ENCODE data around the gene WWOX.

The WWOX gene

DNA sequence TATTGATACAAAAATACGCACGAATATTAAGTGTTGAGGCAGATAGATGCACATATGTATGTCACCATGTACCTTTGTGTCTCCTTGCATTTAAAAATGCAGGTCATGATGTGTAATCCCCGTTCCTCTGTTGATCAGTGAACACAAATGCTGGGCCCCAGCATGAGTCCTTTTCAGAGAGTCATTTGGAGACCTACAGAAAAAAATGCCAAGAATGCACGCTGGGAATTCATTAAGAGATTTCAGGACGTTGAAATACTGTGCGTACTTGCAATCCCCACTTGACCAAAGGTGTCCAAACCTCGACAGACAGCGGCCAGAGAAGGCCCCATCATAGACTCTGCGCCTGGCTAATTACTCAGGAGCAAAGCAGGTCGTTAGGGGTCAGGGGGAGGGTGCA is 1005.1 kb downstream of the WWOX start:
- DNase-seq (ENCODE audit: low spot score) = no peak

DNA sequence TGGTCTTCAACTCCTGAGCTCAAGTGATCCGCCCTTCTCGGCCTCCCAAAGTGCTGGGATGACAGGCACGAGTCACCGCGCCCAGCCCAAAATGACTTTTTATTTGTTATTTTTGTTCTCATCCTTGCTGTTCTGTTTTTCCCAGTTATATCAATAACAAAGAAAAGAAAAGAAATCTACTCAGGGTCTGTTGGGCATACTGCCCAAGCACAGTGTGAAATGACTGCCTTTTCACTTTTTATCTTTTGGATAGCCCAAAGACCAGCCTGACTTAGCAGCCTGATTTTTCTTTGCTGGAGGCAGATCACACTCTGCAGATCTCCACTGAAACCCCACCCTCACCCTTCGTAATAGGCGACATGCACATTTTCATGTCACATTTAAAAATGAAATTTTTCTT is 1007.8 kb downstream of the WWOX start:
- no peak for DNase-seq (ENCODE audit: low spot score)

DNA sequence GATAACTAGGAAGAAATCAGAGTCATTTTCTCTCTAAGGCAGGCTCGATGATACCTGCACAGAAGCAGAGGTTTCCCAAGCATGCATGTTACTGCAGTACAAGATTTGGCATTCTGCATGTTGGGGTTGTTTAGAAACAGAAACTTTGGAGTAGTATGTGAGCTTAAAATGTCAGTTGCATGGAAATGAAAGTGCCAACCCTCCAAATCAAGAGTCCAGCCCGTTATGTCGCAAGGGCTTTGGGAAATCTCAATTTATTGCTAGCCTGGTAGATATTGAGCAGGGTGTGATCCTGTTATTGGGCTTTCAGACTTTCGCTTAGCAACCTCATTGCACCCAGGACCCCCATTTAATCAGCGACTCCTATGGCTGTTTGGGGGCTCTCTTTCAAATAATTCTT is 1010.3 kb downstream of the WWOX start:
- DNase-seq (ENCODE audit: low spot score) = no peak

DNA sequence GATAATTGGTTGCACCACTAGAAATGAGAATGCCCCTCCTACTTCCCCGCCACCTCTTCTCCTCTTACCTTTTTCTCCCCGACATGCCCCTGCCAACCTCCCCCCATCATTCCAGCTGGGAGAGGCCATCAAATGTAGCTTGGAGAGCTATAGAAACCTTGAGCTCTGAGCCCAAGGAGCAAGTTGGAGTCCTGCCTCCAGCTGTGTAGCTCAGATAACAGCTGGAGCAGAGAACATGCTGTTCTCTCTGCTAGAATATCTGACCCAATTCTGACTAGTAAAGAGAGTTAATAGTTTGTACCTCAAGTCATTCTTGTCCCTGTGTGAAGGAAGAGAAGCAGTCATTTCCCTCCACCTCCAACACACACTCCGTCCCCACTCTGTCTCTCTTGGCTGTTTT is 1010.8 kb downstream of the WWOX start:
- DNase-seq (ENCODE audit: low spot score) = no peak

DNA sequence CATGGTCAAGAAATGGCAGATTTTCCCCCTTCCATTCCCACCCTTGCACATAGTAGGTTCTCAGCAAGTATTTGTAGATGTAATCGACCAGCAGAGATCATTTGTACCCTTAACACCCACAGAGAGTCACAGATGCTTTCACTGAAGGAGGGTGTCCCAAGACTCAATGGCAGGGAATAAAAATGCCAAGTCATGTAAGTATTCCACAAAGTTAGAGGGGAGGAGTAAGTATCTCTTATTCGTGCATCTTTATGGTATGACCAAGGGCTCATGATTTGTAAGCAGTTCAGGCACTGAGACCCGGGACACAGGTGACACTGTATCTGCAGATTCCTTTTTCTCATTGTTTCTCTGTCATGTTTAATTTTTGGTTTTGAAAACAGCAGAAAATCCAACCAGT is 1011.5 kb downstream of the WWOX start:
- no peak for DNase-seq (ENCODE audit: low spot score)

DNA sequence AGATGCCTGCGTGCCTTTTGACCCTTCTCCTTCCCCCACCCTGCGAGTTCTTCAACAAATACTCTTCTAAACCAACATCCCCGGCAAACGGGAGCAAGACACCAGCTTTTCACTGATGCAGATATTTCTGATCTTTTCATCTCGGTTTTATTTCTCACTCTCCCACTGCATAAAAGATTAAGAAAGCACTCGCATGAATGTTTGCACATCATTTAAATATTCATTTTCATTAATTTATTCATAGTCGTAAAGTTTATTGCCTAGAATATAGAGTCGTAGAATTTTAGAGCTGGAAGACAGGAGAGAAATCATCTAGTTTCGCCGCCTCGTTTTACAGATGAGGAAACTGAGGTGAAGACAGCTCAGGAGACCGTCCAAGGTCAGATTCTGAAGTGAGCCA is 1013.0 kb downstream of the WWOX start:
- no peak for DNase-seq (ENCODE audit: low spot score)

DNA sequence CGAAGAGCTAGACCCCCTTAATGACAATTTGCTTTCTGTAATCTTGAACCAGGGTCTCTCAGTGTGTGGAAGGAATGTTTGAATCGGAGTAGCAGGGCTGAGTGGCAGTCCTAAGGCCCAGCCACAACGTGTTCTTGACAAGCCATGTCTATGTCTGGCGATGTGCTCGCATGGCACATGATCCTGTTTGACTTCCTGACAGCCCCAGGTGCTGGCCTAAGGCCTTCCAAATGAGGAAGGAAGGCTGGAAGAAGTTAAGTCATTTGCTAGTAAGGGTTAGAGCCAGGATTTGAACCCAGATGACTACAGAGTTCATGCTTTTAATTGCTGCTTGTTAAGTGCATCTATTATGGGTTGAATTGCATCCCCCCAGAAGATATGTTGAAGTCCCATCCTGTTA is 1014.4 kb downstream of the WWOX start:
- no peak for DNase-seq (ENCODE audit: low spot score)

DNA sequence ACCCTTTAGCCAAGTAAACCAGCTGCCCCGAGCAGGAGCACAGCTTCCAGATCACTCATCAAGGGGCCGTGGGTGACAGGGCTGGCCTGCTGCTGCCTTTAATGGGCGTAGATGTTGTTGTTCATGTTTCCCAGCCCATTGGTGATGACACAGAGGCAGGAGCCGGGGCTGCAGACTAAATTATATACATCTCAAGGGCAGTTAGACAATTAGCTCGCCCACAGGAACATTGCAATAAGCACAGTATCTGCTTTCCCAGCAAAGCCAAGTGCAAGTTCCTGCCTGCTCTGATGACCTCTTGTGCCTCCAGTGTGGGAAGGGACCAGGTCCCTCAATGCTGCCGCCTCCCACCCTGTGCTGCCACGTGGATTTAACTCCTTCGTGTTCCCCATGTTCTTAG is 1015.3 kb downstream of the WWOX start:
- no peak for DNase-seq (ENCODE audit: low spot score)

DNA sequence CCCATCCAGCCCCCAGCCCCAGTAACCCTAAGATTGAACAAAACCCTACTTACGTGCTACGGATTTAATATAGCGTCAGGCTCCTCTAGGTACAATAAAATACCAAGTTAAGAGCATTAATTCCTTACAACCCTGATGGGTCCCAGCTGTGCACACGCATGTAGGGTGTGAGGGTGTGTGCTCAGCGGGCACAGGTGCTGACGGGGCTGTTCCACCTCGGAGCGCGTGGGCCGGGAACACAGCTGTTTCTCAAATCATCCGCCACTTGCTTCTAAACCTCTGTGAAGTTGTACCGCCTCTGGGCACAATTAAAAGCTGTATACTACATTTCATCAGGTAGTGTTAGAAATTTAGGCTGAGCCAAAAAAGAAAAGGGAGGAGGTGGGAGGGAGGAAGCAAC is 1022.5 kb downstream of the WWOX start:
- no peak for DNase-seq (ENCODE audit: low spot score)

DNA sequence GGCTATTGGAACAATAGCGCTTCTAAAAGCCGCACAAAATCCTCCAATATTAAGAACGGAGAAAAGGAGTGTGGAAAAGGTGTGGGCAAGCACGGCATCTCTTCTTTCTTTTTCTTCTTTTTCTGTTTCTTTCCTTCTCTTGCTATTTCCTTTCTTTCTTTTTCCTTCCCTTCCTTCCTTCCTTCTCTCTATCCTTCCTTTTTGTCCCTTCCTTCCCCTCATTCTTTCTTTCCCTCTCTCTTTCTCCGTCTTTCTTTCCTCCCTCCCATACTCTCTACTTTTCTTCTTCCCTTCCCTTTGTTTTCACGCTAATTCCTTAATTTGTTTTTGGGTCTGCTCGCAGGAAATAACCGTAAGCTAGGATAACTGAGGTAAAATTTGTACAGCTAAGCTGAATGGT is 1022.9 kb downstream of the WWOX start:
- DNase-seq (ENCODE audit: low spot score) = no peak

DNA sequence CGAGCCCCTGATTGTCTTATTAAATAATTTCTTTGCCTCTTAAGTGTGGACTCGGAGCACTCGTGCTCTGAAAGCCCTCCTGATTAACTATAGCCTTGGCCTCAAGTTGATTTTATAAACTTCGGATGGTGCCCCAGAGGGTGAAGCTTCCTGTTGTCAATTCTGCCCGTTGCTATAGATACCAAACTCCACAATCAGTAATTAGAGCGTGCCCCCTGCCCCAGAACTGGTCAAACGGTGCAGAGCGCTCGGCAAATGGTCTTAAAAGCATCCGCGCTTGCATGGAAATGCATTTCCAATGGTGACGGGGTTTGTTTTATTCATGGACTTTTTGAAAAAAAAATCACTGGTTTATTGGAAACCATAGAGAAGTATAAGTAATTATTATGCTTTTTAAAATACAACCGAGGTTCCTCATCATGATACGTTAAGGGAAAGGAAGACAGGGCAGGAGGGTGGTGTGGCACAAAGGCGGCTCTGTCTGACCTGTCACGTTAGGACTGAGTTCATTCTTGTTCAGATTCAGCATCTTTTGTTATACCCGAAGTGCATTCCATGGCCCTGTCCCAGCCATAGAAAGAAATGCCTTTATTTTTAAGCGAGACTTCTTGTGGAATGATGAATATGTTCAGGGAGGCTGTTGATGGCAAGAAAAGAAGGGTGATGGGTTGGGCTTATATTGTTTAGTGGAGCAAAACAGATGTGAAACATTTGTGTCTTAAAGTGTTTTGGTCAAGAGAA is 1024.7 kb downstream of the WWOX start:
- DNase-seq (ENCODE audit: low spot score) = no peak

DNA sequence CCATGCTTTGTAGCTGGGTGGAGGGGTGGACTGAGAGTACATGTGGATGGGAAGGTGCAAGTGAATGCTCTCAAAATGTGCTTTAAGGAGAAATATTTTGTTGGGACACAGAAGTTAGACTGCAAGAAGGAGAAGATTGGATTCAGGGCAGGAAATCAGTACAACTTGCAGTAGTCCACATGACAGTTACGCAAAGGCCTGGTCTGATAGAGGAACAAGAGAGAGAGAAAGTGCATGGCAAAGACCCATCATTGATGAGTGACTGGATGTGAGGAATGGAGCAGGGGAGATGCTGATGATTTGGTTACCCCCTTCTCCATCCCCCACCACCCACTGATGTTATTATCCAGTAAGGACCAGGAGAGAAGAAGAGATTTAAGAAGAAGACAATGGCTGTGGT is 1028.3 kb downstream of the WWOX start:
- DNase-seq (ENCODE audit: low spot score) = no peak

DNA sequence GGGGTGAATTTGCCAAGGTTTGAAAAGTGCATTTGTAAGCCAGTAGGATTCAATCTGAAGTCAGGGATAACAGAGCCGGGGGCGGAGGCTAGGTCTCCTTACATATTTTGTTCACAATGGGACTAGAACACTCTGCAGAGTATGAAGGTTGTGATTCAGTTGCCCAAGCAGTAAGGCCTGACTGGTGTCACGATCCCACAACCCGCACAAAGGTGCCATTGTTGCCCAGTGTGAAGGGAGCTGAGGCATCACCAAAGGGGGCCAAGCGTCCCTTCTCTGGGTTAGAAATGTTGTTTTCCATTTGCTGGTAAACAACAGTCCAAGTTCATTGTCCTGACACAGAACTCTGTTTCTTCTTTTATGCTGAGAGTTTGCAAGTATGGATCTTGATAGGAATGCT is 1029.3 kb downstream of the WWOX start:
- no peak for DNase-seq (ENCODE audit: low spot score)

DNA sequence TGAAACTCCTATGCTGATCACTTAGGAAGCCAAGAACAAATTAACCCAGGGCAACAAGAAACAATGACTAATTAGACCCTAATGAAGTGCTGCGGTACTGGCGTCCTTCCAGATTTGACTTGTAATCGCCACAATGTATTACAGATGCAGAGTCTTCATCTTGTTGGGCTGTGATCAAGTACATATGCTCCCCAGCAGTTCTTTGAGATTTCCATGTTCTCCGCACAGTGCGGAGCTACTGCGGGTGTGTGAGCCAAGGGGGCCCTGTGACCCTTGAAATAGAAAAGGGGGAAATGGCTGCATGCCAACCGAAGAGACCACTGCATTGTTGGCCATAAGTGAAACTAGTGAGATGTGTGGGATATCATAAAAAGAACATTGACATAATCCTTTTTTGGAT is 1031.2 kb downstream of the WWOX start:
- DNase-seq (ENCODE audit: low spot score) = no peak

DNA sequence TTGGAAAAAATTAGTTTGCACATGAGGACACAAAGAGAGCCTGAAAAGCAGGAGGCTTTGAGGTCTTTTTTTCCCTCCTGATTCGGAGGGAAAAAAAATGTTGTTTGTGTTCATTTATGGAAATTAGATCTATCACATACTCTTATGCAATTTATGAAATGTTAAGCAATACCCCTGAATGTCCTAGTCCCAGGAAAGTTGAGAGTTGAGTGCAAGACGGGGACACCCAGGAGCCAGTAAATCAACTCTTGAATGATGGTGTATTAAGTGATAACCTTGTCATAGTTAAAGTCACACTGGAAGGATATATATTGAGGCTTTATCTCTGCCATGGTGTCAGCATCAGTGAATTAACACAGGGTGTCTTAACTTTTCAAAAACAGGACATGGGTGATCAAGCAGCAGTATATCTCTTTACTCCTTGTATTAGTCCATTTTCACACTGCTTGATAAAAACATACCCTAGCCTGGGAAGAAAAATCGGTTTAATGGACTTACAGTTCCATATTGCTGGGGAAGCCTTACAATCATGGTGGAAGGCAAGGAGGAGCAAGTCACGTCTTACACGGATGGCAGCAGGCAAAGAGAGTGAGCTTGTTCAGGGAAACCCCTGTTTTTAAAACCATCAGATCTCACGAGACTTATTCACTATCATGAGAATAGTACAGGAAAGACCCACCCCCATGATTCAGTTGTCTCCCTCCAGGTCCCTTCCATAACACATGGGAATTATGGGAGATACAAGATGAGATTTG is 1032.0 kb downstream of the WWOX start:
- DNase-seq (ENCODE audit: low spot score) = no peak

DNA sequence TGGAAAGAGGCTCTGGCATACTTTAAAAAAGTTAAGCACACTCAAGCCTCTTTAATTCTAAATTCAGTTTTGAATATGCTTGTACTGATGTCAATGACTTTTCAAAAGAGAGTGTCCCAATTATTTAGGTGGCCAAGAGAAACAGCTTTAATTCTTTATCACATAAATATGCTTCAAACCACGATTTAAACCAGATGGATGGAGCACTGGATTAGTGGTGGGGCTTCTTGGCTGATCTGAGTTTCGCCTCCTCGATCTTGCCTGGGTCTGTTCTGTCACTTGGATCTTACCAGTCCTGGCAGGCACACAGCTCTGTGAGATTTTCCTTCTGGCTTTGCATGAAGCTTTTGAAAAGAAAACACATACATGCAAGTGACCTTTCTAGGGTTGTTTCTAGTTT is 1033.2 kb downstream of the WWOX start:
- no peak for DNase-seq (ENCODE audit: low spot score)

DNA sequence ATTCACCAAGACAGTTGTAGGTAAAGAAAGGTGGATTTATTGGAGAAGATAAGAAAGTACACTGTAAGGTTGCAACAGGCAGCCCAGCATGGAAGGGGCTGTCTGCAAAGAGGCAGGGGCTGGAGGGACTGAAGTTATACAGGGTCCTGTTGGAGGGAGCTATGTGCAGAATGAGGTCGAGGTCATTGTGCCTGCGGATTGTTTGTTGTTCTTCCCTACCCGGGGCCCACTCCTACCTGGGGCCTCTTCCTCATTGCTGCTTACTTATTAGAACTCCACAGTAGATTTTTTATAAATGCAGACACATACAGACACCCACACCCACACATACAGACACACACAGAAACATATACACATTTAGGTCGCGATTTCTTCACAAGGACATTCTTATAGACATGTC is 1034.8 kb downstream of the WWOX start:
- no peak for DNase-seq (ENCODE audit: low spot score)

DNA sequence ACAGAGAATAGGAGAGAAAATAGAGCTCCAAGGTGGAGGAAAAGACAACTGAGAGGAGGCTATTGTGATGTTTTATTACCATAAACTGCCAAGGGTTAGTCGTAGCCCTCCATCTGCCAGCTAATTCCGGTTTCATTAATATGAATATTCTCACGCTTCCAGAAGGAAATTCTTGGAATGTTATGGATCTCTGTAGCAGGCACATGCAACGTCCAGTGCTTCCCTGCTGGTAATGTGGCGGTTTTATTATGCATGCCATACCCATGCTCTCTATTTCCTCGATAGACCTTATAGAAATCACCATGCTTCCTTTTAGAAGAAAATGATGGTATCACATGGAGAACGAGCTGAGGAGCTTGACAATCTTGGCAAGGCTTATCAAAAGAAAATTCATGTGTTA is 1037.5 kb downstream of the WWOX start:
- DNase-seq (ENCODE audit: low spot score) = no peak

DNA sequence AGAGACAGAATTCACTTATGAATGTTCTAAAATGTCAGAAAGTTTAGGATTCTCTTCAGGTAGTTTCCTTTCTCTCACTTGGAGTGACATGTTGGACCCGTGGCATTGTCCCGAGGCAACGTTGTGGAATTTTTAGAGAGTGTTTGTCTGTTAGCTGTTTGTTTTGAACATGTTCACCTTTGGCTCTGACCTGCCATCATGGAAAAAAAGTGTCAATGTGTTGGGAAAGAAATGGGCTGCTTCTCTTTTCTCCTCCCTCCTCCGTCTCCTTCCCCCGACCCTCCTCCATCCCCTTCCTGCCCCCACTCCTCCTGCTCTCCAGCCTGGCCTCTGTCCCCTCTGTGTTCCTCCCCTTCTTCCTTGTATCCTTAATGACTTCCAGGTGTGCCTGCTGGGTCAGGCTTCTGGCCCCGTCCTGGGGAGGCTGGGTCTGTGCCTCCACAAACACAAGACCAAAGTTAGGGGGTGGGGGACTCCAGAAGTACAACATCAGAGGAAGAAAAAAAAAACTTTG is 1038.0 kb downstream of the WWOX start:
- no peak for DNase-seq (ENCODE audit: low spot score)

DNA sequence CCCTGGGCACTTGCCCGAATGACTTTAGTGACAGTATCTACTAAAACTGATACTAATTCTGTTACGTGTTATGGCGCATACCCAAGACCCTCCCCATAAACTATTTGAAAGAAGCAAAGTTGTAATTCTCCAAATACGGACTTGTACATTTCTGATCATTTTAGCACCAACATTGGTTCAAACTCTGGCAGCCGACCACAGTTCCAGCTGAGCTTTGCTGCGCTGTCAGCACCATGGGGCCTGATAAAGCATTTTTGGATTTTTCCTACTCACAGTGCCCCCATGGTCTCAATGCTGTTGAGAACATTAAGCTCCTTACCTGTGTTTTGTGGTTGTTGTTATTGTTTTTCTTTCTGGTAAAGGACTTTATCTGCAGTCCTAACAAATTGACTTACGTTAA is 1040.3 kb downstream of the WWOX start:
- no peak for DNase-seq (ENCODE audit: low spot score)

DNA sequence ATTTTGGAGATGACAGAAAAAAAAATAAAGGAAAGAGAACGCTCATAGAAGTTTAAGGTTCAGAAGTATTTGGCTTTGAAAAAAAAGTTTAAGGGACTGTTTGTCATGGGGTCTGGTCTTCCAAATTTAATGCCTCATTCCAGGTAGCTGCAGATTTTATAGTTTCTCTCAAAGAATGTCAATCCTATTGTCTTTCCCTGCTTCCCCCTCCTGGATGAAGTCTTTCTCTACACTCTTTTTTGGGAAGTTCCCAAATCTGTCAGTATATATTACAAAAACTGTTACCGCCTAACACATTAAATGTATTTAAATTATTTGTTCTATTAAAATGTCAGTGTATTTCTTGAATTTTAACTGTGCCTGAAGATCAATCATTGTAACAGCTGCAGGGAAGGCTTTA is 1043.6 kb downstream of the WWOX start:
- DNase-seq (ENCODE audit: low spot score) = no peak

DNA sequence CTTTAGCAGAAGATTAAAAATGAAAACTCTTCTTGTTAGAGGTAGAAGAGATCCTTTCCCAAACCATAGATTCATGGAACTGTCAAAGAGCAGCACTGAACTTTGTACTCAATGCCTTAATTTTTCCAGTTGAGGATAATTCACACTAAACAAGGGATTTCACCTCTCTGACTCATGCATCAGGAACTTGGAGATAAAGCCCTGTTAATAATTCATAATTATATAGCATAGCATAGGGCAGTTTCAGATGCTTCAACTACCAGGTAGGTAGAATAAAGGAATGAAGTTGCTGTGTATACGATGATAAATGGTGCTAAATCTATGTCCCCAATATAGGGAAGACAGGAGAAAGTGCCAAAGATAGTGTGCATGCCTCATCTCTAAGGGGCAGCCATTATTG is 1050.7 kb downstream of the WWOX start:
- DNase-seq (ENCODE audit: low spot score) = no peak

DNA sequence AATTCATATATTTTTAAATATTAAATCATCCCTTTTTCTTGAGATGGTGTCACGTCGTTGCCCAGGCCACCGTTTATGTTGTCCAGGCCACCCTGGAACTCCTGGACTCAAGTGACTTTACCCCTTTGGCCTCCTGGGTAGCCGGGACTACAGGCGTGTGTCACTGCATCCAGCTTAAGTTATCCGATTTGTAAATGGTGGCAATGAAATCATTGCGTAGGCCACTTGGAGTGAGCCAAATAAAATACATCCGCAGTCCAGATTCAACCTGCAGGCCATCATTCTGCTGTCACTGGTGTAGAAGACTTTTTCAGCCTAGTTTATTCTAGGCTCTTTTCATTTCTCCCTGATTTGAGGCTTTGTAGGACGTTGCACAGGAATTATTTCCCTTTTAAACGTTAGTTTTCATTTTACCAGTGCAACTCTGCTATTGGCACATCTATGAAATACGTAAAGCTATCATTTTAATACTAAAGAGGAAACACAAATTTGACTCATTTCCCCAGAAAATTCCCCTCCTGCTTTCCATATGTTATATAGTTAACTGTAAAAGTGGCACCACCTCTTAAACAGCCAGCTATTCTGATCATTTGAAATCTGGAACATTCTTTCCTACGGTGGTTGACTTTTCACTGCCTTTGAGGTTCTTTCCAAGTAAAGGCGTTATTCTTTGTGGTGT is 1051.3 kb downstream of the WWOX start:
- DNase-seq (ENCODE audit: low spot score) = no peak
